G401 (cell line): ENCODE results near the gene DUSP18. TPM values are rescaled to one million over a fixed set of nuclear protein-coding genes. Genes with fewer than 3 reads are reported as not detected.

Experiments
- DNase-seq: peaks from one replicate; pipeline ENCODE4 v3.0.0-alpha.2; 2015; ENCODE audit warnings: low spot score
- in situ Hi-C: cut with HindIII; loops from 2 replicates; pipeline ENCODE4 v1.10.0; 2016; ENCODE audit warnings: low sequenced_read_pairs, mixed read lengths
- total RNA-seq: library from RNA; depleted of rRNA; stranded (reverse); fragments of >200 nt; shearing (Covaris generic); gene quantifications from 2 replicates; pipeline ENCODE4 v1.2.3, GENCODE V29; 2014; rRNA removed

Gene DUSP18
- total RNA-seq, 1 experiment from 2014 or later: 4.5 TPM

DNA sequence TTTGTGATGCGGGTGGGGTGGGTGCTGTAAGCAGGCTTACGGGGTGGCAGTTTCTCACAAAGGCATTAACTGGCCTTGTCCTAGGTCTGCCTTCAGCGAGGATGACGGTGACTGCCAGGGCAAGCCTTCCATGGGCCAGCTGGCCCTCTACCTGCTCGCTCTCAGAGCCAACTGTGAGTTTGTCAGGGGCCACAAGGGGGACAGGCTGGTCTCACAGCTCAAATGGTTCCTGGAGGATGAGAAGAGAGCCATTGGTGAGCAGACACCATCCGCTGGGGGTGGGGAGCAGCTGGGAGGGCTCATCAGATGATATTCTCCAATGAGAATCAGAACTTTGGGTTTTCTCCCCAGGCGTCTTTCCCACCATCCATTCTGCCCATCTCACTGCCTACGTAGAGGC is 54.9 kb downstream of the DUSP18 start:
- in situ Hi-C loops: no loop called here

More for the DNA sequence above, 54.9 kb downstream of the DUSP18 start:
- no peak for DNase-seq

Other genes with a start within 250 kb of the DUSP18 start
- gene MTFP1, start 242.1 kb downstream of the DUSP18 start, total RNA-seq: 79.7 and 96.7 TPM in 2 replicates
- gene SEC14L3, start 195.9 kb downstream of the DUSP18 start, total RNA-seq: not detected in 2 replicates
- not detected in 2 replicates for gene SEC14L4, start 162.2 kb downstream of the DUSP18 start, total RNA-seq
- not detected in 2 replicates for gene SEC14L6, start 121.1 kb downstream of the DUSP18 start, total RNA-seq
- gene GAL3ST1, start 93.2 kb downstream of the DUSP18 start, total RNA-seq: 3.9 TPM in 1 of 2 replicates, not detected in the other
- gene PES1, start 76.0 kb downstream of the DUSP18 start, total RNA-seq: 133 and 162 TPM in 2 replicates
- gene TCN2, start 60.7 kb downstream of the DUSP18 start, total RNA-seq: 12.9 and 17.1 TPM in 2 replicates
- gene SLC35E4, start 32.1 kb downstream of the DUSP18 start, total RNA-seq: 6.3 and 15.5 TPM in 2 replicates
- gene OSBP2, start 27.0 kb upstream of the DUSP18 start, total RNA-seq: 3.0 and 4.4 TPM in 2 replicates